Activated CD8-positive, alpha-beta memory T cell treated with anti-CD3 and anti-CD28 coated beads for 1 hour (primary cell): ENCODE results near the gene NDUFB3.
"Not testable (repeated sequence)": the region's sequence is repeated elsewhere in the genome, so short reads cannot be mapped to it uniquely, and the experiment has no call there.

Experiments
- DNase-seq, 2 donors: peaks; one replicate each; pipeline ENCODE4 v3.0.0-alpha.2; 2020; ENCODE audit warnings: low read depth in 1 of 2; ENCODE audit errors: extremely low read depth in 1 of 2

NDUFB3 gene

GRCh38 chr2:201084863-201085262 lies 13.1 kb downstream of the NDUFB3 start:
- no peak for DNase-seq

DNA sequence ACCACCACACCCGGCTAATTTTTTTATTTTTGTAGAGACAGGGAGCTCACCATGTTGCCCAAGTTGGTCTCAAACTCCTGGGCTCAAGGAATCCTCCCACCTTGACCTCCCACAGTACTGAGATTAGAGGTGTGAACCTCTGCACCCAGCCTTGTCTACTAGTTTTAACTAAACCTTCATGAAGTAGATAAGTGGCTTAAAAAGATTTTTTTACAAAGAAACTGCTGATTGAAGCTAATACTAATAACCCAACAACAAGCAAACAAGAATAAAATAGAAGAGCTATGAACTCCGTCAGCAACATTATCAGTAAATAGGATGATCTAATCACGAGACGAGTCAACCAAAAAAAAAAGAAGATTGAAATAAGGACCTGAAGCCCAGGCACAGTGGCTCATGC lies 18.8 kb downstream of the NDUFB3 start:
- DNase-seq: no peak

DNA sequence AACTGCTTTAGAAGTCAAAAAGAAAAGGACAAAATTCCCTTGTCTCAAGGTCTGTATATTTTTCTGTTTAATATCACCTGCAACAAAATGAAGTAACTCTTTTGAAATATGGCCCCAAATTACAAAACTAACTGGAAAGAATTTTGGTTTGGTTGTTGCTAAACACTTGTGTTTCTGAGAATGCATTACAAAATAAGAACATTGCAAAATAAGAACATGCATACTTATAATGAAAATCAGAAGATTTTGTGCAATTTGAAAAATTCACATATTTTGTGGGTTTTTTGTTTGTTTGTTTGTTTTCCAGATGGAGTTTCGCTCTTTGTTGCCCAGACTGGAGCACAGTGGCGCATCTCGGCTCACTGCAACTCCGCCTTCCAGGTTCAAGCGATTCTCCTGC lies 21.8 kb downstream of the NDUFB3 start:
- no peak for DNase-seq

DNA sequence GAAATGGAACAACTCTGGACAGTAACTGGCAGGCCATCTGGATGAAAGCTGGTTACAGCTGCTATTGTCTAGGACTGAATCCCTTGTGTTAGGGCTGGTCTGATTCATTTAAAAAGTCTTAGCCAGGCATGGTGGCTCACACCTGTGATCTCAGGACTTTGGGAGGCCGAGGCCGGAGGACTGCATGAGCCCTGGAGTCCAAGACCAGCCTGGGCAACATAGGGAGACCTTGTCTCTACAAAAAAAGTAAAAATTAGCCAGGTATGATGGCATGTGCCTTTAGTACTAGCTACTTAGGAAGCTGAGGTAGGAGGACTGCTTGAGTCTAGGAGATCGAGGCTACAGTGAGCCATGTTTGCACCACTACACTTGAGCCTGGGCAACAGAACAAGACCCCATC lies 28.7 kb downstream of the NDUFB3 start:
- DNase-seq: no peak

DNA sequence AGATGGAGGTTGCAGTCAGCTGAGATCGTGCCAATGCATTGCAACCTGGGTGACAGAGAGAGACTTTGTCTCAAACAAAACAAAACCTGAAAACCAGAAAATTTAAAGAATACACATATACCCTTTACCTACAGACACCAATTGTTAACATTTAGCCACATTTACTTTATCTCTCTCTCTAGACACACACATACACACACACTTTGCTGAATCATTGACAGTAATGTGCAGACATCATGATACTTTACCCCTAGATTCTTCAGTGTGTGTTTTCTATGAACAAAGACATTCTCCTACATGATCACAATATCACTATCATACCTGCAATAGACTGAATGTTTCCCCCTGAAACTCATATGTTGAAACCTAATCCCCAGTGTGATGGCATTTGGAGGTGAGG lies 34.0 kb downstream of the NDUFB3 start:
- DNase-seq: no peak

DNA sequence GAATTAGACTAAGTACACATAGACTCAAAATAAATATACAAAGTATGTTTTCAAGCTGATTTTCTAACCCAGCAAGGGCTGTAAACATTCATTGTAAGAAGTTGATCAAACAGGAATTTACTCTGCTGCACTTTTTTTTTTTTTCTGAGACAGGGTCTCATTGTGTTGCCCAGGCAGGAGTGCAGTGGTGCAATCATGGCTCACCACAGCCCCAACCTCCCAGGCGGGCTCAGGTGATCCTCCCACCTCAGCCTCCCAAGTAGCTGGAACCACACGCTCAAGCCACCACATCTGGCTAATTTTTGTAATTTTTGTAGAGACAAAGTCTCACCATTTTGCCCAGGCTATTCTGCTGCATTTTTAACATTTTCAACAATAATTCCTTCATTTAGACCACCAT lies 35.8 kb downstream of the NDUFB3 start:
- DNase-seq: no peak

- DNase-seq: no peak
Measured at GRCh38 chr2:201108341-201108740, 36.5 kb downstream of the NDUFB3 start.

- no peak for DNase-seq
Measured at GRCh38 chr2:201109186-201109585, 37.4 kb downstream of the NDUFB3 start.

DNA sequence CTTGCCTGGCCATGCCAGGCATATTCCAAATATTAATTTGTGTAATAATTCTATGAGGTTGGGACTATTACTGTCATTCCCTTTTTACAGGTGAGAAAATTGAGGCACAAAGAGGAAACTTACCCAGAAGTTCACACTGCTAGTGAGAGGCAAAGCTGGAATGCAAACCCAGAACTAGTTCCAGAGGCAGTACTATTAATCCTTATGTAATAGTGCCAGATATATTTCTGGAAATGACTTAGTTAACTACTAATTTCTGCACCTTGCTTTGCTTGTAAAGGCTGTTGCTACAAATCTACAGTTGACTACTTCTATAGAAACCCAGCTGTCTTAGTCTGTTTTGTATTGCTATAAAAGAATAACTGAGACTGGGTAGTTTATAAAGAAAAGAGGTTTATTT lies 38.8 kb downstream of the NDUFB3 start:
- no peak for DNase-seq

- DNase-seq: no peak
Measured at GRCh38 chr2:201111096-201111495, 39.3 kb downstream of the NDUFB3 start.

- DNase-seq: no peak
Measured at GRCh38 chr2:201114350-201114749, 42.5 kb downstream of the NDUFB3 start.

DNA sequence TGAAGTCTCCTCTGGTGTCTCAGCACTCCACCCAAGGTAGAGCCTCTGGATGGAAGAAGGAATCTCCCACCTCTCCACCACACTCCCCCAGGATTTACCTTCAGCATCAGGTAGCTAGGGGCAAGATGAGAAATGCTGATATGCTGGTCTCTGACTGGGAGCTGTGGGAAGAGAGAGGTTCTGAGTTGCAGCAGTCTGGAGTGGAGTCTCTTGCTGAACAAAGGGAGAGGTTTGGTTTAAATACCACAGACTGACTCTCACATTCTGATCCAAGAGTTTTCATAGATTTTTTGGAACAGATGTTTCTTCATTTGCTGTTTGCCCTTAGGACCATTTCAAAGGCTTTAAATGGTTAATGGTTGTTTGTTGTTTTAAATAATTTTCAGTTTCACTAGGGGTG lies 43.0 kb downstream of the NDUFB3 start:
- no peak for DNase-seq

- peak in 1 of 2 donors; percentile 60 for DNase-seq
Measured at GRCh38 chr2:201116115-201116958, 44.5 kb downstream of the NDUFB3 start, which contains the start of gene CFLAR. TSS of gene CFLAR (plus strand) at chr2:201116164. CDS start at chr2:201129866, 13,702 bp downstream.

DNA sequence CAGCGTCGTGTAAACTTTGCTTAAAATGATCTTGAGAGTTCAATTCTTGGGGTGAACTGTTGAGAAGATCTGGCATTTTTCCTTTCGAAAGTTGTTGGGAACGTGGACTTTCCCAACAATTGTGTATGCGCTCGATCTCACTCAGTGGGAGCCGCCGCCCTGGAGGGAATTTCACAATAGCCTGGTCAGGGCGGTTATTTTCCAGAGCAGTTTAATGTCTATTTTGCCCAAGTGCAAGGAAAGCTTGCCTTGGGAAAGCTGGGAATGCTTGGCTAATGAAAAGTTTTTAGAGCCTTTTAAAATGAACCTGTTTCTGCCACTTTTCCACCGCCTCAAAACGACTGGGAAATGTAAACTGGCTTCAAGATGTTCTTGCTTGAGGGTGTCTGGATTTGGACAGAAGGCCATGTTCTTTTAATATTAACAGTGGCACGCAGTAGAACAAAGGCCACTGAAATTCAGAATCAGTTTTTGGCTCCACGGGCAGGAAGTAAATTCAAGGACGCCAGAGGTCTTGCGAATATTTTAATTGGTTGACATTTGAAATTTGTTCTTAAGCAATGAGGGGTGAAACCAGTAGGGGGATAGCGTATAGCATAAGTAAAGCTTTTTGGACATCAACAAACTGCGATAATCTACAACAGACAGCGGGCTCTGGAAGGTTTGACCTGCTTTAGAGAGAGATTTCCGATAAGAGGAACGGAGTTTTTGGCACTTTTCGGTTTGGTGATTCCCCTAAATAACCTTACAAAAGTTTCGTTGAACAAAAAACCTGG lies 45.3 kb downstream of the NDUFB3 start:
- DNase-seq: no peak

- not testable (repeated sequence) for DNase-seq
Measured at GRCh38 chr2:201117735-201118094, 45.9 kb downstream of the NDUFB3 start.

DNA sequence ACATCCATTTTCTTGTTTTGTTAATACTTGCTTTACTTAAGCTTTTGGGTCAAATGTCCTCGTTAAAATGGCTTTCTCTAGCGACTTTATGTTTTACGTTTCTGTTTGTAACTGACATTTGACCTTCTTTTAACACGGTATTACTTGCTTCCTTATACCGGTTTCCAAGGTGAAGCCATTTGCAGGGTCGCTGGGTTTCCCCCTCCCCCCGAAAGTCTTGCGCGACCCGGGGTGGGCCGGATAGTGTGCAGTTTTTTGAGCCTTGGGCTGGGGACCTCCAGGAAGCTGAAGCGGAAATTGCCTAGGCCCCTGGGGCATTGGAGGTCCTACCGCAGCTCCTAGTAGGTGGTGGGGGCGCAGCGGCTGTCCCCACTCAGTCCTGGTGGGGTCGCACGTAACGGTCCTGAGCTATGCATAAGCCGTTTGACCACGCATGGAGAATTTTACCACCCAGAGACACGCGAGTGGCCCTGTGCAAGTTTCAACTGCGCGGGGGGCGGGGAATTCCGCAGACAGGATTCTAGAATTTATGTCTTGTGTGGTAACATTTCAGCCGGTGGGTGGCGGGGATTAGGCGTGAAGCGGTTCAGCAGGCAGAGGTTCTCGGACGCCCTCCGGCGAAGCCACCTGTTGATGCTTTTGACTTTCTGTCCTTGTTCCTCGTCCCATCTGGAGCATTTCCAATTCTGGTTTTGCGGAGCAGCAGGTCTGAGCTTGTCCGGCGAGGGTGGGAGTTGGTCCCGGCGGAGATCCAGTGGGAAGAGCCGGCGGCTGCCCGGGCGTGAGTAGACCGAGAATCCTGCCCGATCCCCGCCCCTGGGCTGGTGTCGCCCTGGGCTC lies 46.5 kb downstream of the NDUFB3 start:
- DNase-seq: peak; percentile 69 to 77

DNA sequence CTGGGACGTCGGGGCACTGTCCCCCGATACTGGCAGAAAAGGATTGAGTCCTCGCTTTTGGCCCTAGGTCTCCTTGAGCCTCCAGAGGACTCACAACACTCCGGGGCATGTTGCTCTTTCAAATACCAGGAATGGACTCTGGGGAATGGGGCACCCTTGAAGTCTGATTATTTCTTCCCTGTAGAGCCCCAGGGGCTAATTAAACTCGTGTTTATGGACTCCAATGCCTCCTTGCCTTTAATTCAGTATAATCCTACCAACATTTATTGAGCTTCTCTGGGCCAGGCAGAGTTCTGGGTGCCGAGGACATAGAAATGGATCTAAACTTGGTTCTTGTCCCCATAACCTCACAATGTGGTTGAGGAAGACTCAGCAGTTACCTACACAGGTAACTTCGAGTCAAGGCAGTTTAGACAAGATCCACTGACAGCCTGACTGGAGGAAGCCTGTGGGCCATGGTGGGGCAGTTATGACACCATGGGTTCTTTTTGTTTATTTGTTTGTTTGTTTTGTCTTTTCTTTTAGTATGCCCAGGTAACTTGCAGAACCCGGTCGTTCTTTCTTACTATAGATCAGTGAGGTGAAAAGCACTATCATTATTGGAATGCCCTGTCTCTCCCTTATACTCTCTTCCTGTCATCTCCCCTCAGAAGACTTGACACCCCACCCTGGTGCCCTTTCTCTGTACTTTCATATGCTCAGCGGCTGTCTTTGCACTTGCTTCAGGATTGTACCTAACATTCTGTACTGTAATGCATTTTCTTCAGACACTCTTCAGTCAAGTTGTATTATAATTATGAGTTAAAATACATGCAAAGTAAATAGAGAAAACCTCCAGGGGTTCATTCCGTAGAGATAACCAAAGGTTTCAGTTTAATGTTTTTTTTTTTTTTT lies 47.4 kb downstream of the NDUFB3 start:
- no peak for DNase-seq

DNA sequence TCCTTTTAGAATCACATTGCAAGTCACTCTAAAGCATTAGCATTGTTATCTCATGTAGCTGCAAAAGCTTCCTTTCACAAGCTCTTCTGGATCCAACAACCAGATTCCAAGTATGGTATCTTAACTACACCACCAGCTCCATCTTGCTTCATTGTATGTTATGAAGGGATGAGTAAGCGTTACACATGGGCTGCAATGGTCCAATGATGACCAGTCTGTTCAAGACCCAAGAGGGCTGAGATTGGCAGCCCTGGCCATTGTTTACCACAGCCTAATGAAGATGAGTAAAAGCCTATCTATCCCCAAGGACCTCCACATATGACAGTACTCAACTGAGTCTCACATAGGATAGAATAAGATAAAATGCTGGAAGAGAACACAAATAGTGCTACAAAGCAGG lies 50.5 kb downstream of the NDUFB3 start:
- DNase-seq: no peak

DNA sequence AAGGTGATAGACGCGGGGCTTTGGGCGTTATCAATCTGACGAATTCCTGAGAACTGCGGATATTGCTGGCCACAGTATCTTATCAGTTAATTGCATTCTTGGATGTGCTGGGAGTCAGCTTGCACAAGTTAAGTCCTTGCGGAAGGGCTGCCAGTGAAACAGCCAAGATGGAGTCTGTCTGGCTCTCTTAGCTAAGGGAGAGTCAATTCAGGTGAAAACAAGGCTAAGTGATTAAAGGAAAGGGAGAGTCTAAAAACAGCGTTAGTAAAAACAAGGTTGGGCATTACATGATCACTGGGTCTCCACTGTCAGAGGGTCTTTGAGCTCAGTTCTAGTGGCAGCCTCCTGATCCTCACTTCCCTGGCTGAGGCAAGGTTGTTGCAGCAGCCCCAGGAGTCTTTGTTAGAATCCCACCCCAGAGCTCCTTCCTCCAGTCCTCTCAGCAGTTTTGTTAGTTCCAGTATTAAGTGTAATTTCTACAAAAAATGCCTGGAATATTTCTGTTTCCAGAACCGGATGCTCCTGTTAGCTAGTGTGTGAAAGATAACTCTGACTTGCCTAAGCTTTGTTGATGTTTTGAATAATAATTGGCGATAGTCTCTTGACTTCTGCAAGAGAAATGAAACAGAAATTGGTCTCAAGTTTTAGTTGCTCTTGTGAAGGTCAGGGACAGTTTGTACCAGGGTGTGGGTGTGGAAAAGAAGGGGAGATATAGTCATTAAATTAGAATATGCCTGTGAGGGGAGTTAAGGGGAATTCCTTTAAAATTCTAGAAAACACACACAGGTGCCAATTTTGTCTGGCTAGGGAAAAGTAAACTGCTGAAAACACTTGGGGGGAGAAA lies 54.7 kb downstream of the NDUFB3 start:
- DNase-seq: no peak
